Stimulated activated effector memory CD8-positive, alpha-beta T cell treated with anti-CD3 and anti-CD28 coated beads, Interleukin-12 subunit alpha, Interleukin-12 subunit beta, amount 100 ng/mL, for 72 hours (primary cell): ENCODE data around the gene C3AR1.
A peak's percentile ranks its signal among the peaks of the same experiment; 100 is the strongest.
"Not testable (repeated sequence)": the region's sequence is repeated elsewhere in the genome, so short reads cannot be mapped to it uniquely, and the experiment has no call there.

Experiments used
- ATAC-seq: fragments of 150-1000 bp; cut with Tn5 transposase; 2 replicates; pipeline ENCODE4 v1.10.0; 2021
- DNase-seq, 2 donors: peaks; one replicate each; pipeline ENCODE4 v3.0.0; 2021 to 2022; ENCODE audit warnings: low spot score in 2 of 2
- H3K27ac Mint-ChIP-seq: one replicate; pipeline ENCODE4 v1.8.0; 2022; ENCODE audit warnings: mild to moderate bottlenecking, mixed read lengths
- H3K36me3 Mint-ChIP-seq: one replicate; pipeline ENCODE4 v1.8.0; 2022; ENCODE audit warnings: mild to moderate bottlenecking, mixed read lengths
- H3K4me1 Mint-ChIP-seq: one replicate; pipeline ENCODE4 v1.8.0; 2022; ENCODE audit warnings: mixed read lengths
- H3K4me3 Mint-ChIP-seq: one replicate; pipeline ENCODE4 v1.8.0; 2022; ENCODE audit warnings: mild to moderate bottlenecking, mixed read lengths
- H3K9me3 Mint-ChIP-seq: one replicate; pipeline ENCODE4 v1.8.0; 2022; ENCODE audit warnings: mixed read lengths

Gene C3AR1

DNA sequence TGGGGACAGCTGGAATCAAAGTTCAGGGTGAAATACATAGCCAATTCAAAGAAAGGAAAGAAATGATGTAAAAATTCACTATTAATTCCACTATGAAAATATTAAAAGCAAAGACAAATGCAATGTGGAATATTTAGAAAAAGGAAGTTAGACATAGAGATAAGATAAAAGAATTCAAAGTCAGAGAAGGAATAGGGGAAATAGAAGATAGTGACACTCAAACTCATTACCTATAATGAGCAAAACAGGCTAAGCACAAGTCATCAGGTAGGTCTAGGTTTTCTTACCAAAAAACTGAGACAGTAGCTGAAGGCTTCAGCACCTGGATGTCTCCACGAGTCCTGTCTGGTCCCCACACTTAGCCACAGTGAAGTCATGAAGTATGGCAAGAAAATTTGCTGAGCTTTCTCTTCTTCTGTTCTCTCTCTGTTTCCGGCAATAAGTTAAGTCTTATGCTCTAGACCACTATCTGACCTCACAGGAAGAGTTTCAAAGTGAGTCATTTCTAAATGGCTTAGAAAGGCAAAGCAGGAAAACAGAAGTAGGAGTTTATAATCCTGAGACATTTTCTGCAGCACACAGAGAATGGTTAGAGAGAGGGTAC, at the start of gene C3AR1:
C3AR1 (minus strand) TSS at position 369 of the 604 bp plus-strand sequence. CDS start 6,174 bp downstream, outside the sequence.
- Mint-ChIP-seq H3K4me1 (peaks cover 35% of the 10 kb centered on the region), H3K9me3 (no peaks in the 10 kb centered on the region), H3K27ac (peak within 1 kb of the TSS; percentile 57), H3K4me3 (peak within 1 kb of the TSS; percentile 56), H3K36me3 (no peaks in the 10 kb centered on the region)
- peak; percentile 100 for ATAC-seq
- DNase-seq = peak; percentile 14 to 58

DNA sequence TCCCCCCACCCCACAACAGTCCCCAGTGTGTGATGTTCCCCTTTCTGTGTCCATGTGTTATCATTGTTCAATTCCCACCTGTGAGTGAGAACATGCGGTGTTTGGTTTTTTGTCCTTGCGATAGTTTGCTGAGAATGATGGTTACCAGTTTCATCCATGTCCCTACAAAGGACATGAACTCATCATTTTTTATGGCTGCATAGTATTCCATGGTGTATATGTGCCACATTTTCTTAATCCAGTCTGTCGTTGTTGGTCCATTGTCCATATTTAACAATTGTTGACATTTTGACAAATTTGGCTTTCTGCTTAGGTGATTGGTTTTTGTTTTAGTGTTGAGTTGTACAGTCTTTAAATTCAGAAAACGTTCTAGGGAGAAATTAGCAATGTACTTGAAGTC, 47.0 kb upstream of the C3AR1 start:
- not testable (repeated sequence) for DNase-seq, H3K36me3 Mint-ChIP-seq, H3K4me1 Mint-ChIP-seq, H3K27ac Mint-ChIP-seq, H3K9me3 Mint-ChIP-seq, ATAC-seq, H3K4me3 Mint-ChIP-seq

DNA sequence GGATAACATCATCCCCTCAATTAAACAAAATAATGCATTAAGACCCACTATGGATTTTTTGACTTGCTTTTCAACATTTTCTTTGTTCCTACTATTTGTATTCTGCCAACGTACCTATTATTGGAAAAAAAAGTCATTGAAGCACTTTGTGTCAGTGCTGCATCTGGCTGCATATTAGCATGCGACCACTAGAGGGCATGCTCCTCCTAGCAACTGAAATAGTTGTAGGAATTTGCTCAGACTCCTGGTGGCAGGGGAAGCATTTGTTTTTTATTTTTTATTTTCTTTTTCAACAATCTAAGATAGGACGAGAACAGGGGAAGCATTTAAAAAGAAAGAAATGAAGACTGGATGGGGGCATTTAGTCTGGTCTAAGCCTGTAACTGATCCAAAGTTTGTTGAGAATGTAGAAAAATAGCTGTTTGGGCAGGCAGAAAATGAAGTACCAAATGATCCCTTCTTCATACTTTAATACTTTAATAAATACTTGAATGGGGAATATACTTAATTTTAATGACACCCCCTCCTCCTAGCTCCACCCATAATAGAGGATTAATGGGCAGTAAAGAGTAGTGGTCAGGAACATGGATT, 42.7 kb upstream of the C3AR1 start:
- DNase-seq = peak; percentile 64 to 82
- ATAC-seq = peak; percentile 69
- Mint-ChIP-seq H3K9me3 (no peaks in the 10 kb centered on the region), H3K27ac (peak overlapping the region; percentile 59), H3K4me3 (no peak overlapping the region), H3K4me1 (peaks cover 5% of the 10 kb centered on the region), H3K36me3 (peaks cover 15% of the 10 kb centered on the region)

- DNase-seq (no peak), ATAC-seq (no peak)
- H3K4me1 Mint-ChIP-seq = peaks cover 4% of the 10 kb centered on the region
- H3K36me3 Mint-ChIP-seq = peaks cover 71% of the 10 kb centered on the region
- H3K27ac Mint-ChIP-seq = no peak overlapping the region
- H3K4me3 Mint-ChIP-seq = no peak overlapping the region
- H3K9me3 Mint-ChIP-seq = no peaks in the 10 kb centered on the region
Measured at GRCh38 chr12:8099235-8099634, 33.1 kb upstream of the C3AR1 start.

- no peak overlapping the region for H3K27ac Mint-ChIP-seq
- peaks cover 4% of the 10 kb centered on the region for H3K4me1 Mint-ChIP-seq
- H3K36me3 Mint-ChIP-seq = peaks cover 98% of the 10 kb centered on the region
- DNase-seq (no peak), ATAC-seq (no peak)
- no peak overlapping the region for H3K4me3 Mint-ChIP-seq
- no peaks in the 10 kb centered on the region for H3K9me3 Mint-ChIP-seq
Measured at GRCh38 chr12:8096281-8096915, 30.2 kb upstream of the C3AR1 start.

GRCh38 chr12:8093291-8093690, 27.1 kb upstream of the C3AR1 start:
- Mint-ChIP-seq H3K27ac (peak overlapping the region; percentile 51), H3K4me1 (peaks cover 9% of the 10 kb centered on the region), H3K36me3 (peaks cover 100% of the 10 kb centered on the region), H3K9me3 (no peaks in the 10 kb centered on the region), H3K4me3 (no peak overlapping the region)
- ATAC-seq = no peak
- DNase-seq = no peak

DNA sequence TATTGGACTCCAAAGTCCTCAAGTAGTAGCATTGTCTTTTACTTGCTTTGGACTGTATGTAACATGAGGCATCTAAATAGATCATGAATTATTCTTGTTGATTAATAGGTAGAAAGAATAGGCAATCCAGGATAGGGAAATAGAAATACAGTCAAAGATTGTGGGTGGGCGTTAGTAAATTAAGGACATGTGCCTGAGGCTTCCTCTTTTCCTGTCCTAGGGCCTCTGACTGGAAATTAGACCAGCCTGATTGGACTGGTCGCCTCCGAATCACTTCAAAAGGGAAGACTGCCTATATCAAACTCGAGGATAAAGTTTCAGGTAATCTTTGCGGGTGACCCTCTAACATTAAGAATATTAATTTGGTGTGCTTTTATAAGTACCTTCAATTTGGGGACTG, 23.6 kb upstream of the C3AR1 start:
- no peak for DNase-seq
- no peak for ATAC-seq
- Mint-ChIP-seq H3K27ac (peak overlapping the region; percentile 92), H3K9me3 (no peaks in the 10 kb centered on the region), H3K4me1 (peaks cover 25% of the 10 kb centered on the region), H3K36me3 (peaks cover 89% of the 10 kb centered on the region), H3K4me3 (no peak overlapping the region)

DNA sequence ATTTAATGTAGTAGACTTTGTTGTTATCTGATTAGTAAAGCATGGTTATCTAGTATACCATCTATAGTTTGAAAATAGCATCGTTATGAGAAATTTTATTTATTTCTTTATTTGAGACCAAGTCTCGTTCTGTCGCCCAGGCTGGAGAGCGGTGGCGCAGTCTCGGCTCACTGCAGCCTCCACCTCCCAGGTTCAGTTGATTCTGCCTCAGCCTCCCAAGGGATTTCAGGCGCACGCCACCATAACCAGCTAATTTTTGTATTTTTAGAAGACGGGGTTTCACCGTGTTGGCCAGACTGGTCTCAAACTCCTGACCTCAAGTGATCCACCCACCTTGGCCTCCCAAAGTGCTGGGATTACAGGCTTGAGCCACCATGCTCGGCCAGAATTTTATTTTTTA, 23.1 kb upstream of the C3AR1 start:
- H3K27ac Mint-ChIP-seq = peak overlapping the region; percentile 92
- H3K9me3 Mint-ChIP-seq, DNase-seq, ATAC-seq: not testable (repeated sequence)
- peak overlapping the region; percentile 64 for H3K4me3 Mint-ChIP-seq
- peaks cover 89% of the 10 kb centered on the region for H3K36me3 Mint-ChIP-seq
- H3K4me1 Mint-ChIP-seq = peaks cover 29% of the 10 kb centered on the region

DNA sequence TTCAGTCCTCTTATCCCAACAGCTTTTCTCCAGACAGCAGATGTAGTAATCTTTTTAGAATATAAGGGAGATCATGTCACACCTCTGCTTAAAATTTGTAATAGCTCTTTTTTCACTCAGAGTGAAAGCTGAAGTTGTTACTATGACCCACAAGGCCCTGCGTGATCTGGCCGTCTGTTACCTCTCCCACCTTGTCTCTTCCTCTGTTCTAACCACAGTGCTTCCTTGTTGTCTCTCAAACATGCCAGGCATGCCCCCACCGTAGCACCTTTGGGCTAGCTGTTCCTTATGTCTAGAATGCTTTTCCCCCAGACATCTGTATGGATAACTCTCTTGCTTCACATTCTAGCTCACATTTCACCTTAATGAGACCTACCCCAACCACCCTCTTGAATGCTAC, 22.4 kb upstream of the C3AR1 start:
- ATAC-seq = peak; percentile 93
- no peaks in the 10 kb centered on the region for H3K9me3 Mint-ChIP-seq
- H3K36me3 Mint-ChIP-seq = peaks cover 87% of the 10 kb centered on the region
- peak overlapping the region; percentile 92 for H3K27ac Mint-ChIP-seq
- peak overlapping the region; percentile 64 for H3K4me3 Mint-ChIP-seq
- H3K4me1 Mint-ChIP-seq = peaks cover 36% of the 10 kb centered on the region
- DNase-seq = peak in 1 of 2 donors; percentile 57

- H3K27ac Mint-ChIP-seq = peak overlapping the region; percentile 92
- DNase-seq (no peak), ATAC-seq (no peak)
- peaks cover 81% of the 10 kb centered on the region for H3K36me3 Mint-ChIP-seq
- peak overlapping the region; percentile 64 for H3K4me3 Mint-ChIP-seq
- H3K4me1 Mint-ChIP-seq = peaks cover 43% of the 10 kb centered on the region
- H3K9me3 Mint-ChIP-seq = no peaks in the 10 kb centered on the region
Measured at GRCh38 chr12:8087666-8088065, 21.5 kb upstream of the C3AR1 start.

GRCh38 chr12:8084351-8084750, 18.2 kb upstream of the C3AR1 start:
- Mint-ChIP-seq H3K27ac (peak overlapping the region; percentile 93), H3K4me3 (peak overlapping the region; percentile 88), H3K4me1 (peaks cover 53% of the 10 kb centered on the region), H3K36me3 (peaks cover 64% of the 10 kb centered on the region)
- DNase-seq = peak in 1 of 2 donors; percentile 55
- ATAC-seq, H3K9me3 Mint-ChIP-seq: not testable (repeated sequence)

GRCh38 chr12:8082808-8083100, 16.6 kb upstream of the C3AR1 start:
- DNase-seq = no peak
- peak overlapping the region; percentile 88 for H3K4me3 Mint-ChIP-seq
- peaks cover 44% of the 10 kb centered on the region for H3K4me1 Mint-ChIP-seq
- no peaks in the 10 kb centered on the region for H3K9me3 Mint-ChIP-seq
- peaks cover 51% of the 10 kb centered on the region for H3K36me3 Mint-ChIP-seq
- peak overlapping the region; percentile 93 for H3K27ac Mint-ChIP-seq
- no peak for ATAC-seq

- Mint-ChIP-seq H3K27ac (peak overlapping the region; percentile 93), H3K4me3 (peak overlapping the region; percentile 88), H3K4me1 (peaks cover 42% of the 10 kb centered on the region), H3K9me3 (no peaks in the 10 kb centered on the region), H3K36me3 (peaks cover 42% of the 10 kb centered on the region)
- ATAC-seq (peak; percentile 34), DNase-seq (peak in 1 of 2 donors; percentile 16)
Measured at GRCh38 chr12:8081251-8081920, 15.2 kb upstream of the C3AR1 start.

GRCh38 chr12:8080120-8080519, 14.0 kb upstream of the C3AR1 start:
- peak overlapping the region; percentile 93 for H3K27ac Mint-ChIP-seq
- peaks cover 32% of the 10 kb centered on the region for H3K36me3 Mint-ChIP-seq
- DNase-seq = no peak
- no peaks in the 10 kb centered on the region for H3K9me3 Mint-ChIP-seq
- no peak for ATAC-seq
- peak overlapping the region; percentile 88 for H3K4me3 Mint-ChIP-seq
- peaks cover 38% of the 10 kb centered on the region for H3K4me1 Mint-ChIP-seq

GRCh38 chr12:8078916-8079315, 12.8 kb upstream of the C3AR1 start:
- peaks cover 26% of the 10 kb centered on the region for H3K4me1 Mint-ChIP-seq
- H3K4me3 Mint-ChIP-seq = peak overlapping the region; percentile 4
- H3K36me3 Mint-ChIP-seq = peaks cover 20% of the 10 kb centered on the region
- no peak for ATAC-seq
- H3K9me3 Mint-ChIP-seq = no peaks in the 10 kb centered on the region
- DNase-seq = no peak
- H3K27ac Mint-ChIP-seq = peak overlapping the region; percentile 93
